Upper lobe of left lung (tissue), 6 donors: ENCODE results near the gene ARHGAP23. TPM values are rescaled to one million over a fixed set of nuclear protein-coding genes. Genes with fewer than 3 reads are reported as not detected.
"Not testable (repeated sequence)": the region's sequence is repeated elsewhere in the genome, so short reads cannot be mapped to it uniquely, and the experiment has no call there.

Experiments
- ATAC-seq, 2 donors: fragments of 200-7000 bp; cut with Tn5 transposase; one replicate each; pipeline ENCODE4 v1.9.1; 2022; ENCODE audit warnings: mild to moderate bottlenecking in 2 of 2, moderate library complexity in 2 of 2; ENCODE audit not compliant: low FRiP score in 2 of 2
- DNase-seq, 2 donors: peaks; one replicate each; pipeline ENCODE4 v3.0.0-alpha.2; 2019 to 2020
- H3K27ac ChIP-seq, 4 donors: fragments of 200-600 bp; sonication (generic); one replicate each; pipeline ENCODE4 v1.5.1; 2016 to 2019
- H3K27me3 ChIP-seq, 4 donors: fragments of 200-600 bp; sonication (generic); one replicate each; pipeline ENCODE4 v1.5.1; 2017 to 2019
- H3K36me3 ChIP-seq, 4 donors: fragments of 200-600 bp; sonication (generic); one replicate each; pipeline ENCODE4 v1.5.1; 2016 to 2019
- H3K4me1 ChIP-seq, 4 donors: fragments of 200-600 bp; sonication (generic); one replicate each; pipeline ENCODE4 v1.5.1; 2018 to 2019
- H3K4me3 ChIP-seq, 4 donors: fragments of 200-600 bp; sonication (generic); one replicate each; pipeline ENCODE4 v1.5.1; 2017 to 2019; ENCODE audit warnings: mild to moderate bottlenecking in 2 of 4, moderate library complexity in 1 of 4
- H3K9me3 ChIP-seq, 4 donors: fragments of 200-600 bp; sonication (generic); one replicate each; pipeline ENCODE4 v1.5.1; 2018 to 2019
- CTCF ChIP-seq, 6 experiments: fragments of 450-650 bp in 4 of 6; fragments of 200-600 bp in 2 of 6; sonication (generic) in 2 of 6; IDR thresholded peaks; one replicate each; pipeline ENCODE4 v1.5.1; 2016 to 2019; ENCODE audit warnings: antibody characterized with exemption in 6 of 6
- EP300 ChIP-seq, 4 donors: sonication (generic); formaldehyde crosslinking; IDR thresholded peaks; one replicate each; pipeline ENCODE4 v1.5.1; 2017; ENCODE audit warnings: antibody characterized with exemption in 4 of 4, control low read depth in 2 of 4
- POLR2A ChIP-seq, 4 donors: fragments of 450-650 bp; IDR thresholded peaks; one replicate each; pipeline ENCODE4 v1.5.1; 2016 to 2017; ENCODE audit warnings: antibody characterized with exemption in 4 of 4, mild to moderate bottlenecking in 2 of 4
- POLR2AphosphoS5 ChIP-seq, 2 donors: sonication (generic); formaldehyde crosslinking; IDR thresholded peaks; one replicate each; pipeline ENCODE4 v1.5.1; 2017; ENCODE audit warnings: antibody characterized with exemption in 2 of 2
- WGBS, 2 donors: methylation state at CpG; one replicate each; pipeline ENCODE4 v1.1.5; 2017 to 2018; 5-methylcytosine and 5-hydroxymethylcytosine counted together
- total RNA-seq, 6 donors: library from RNA; depleted of rRNA in 4 of 6; stranded (reverse); fragments of >200 nt in 4 of 6; gene quantifications; one replicate each; pipeline versions ENCODE4 v1.1.0 to v1.2.1, GENCODE V29; 2016 to 2021
- donor health status: DM: no; HTN: no; CAD: no; lungs with moderate emphysema.
- donor health status: DM: no; HTN: yes; CAD: no; lungs with severe emphysema.

Gene ARHGAP23
- total RNA-seq, 6 donors from 2014 or later, result 30.4 to 104 (median 70.1) TPM

GRCh38 chr17:38512473-38513058, 84.3 kb downstream of the ARHGAP23 start:
- no peaks in the 10 kb centered on the region for H3K9me3 ChIP-seq
- H3K27me3 ChIP-seq, result peaks cover 0 to 5% (median 2%) of the 10 kb centered on the region in 4 donors
- H3K4me3 ChIP-seq, result no peak overlapping the region
- TF ChIP-seq EP300 (IDR thresholded peaks at IDR 0.05) (no peak), POLR2A (IDR thresholded peaks at IDR 0.05) (no peak), POLR2AphosphoS5 (IDR thresholded peaks at IDR 0.05) (no peak), CTCF (IDR thresholded peaks at IDR 0.05) (no peak)
- WGBS, 2 donors, result 89 to 90% methylated on average over 10 to 13 of the region's 13 CpGs
- H3K4me1 ChIP-seq, result peaks cover 0 to 19% (median 5%) of the 10 kb centered on the region in 4 donors
- ATAC-seq (no peak), DNase-seq (no peak)
- no peak overlapping the region for H3K27ac ChIP-seq
- H3K36me3 ChIP-seq, result peaks cover 0 to 20% (median 5%) of the 10 kb centered on the region in 4 donors

- H3K4me3 ChIP-seq, result not testable (repeated sequence)
Observed at GRCh38 chr17:38526526-38526925, 98.3 kb downstream of the ARHGAP23 start.

GRCh38 chr17:38528141-38528540, 99.9 kb downstream of the ARHGAP23 start:
- H3K9me3 ChIP-seq, ATAC-seq, H3K27me3 ChIP-seq, H3K4me1 ChIP-seq, H3K4me3 ChIP-seq, H3K36me3 ChIP-seq, DNase-seq, H3K27ac ChIP-seq: not testable (repeated sequence)
- WGBS, 2 donors, result 29 to 35% methylated on average over 5 to 10 of the region's 10 CpGs

More at GRCh38 chr17:38526526-38526925, 98.3 kb downstream of the ARHGAP23 start:
- H3K9me3 ChIP-seq, ATAC-seq, H3K36me3 ChIP-seq, H3K27ac ChIP-seq, H3K4me1 ChIP-seq, H3K27me3 ChIP-seq, DNase-seq: not testable (repeated sequence)
- 47 to 52% methylated on average over 8 of the region's 8 CpGs for WGBS, 2 donors

GRCh38 chr17:38530856-38531255, 102.6 kb downstream of the ARHGAP23 start:
- not testable (repeated sequence) for H3K27ac ChIP-seq, DNase-seq, H3K4me1 ChIP-seq, H3K36me3 ChIP-seq, ATAC-seq, H3K4me3 ChIP-seq, H3K9me3 ChIP-seq, H3K27me3 ChIP-seq
- 41 to 60% methylated on average over 9 to 11 of the region's 11 CpGs for whole genome bisulfite sequencing, 2 donors

- not testable (repeated sequence) for H3K36me3 ChIP-seq, H3K4me1 ChIP-seq, H3K4me3 ChIP-seq, ATAC-seq, H3K27me3 ChIP-seq, DNase-seq, H3K9me3 ChIP-seq, H3K27ac ChIP-seq
- 71 to 74% methylated on average over 10 to 11 of the region's 11 CpGs for WGBS, 2 donors
Observed at GRCh38 chr17:38531761-38532160, 103.5 kb downstream of the ARHGAP23 start.

- Histone ChIP-seq H3K27me3 (peaks cover 0 to 9% (median 4%) of the 10 kb centered on the region in 4 donors), H3K4me3 (no peak overlapping the region), H3K36me3 (no peaks in the 10 kb centered on the region), H3K9me3 (no peaks in the 10 kb centered on the region), H3K4me1 (no peaks in the 10 kb centered on the region), H3K27ac (no peak overlapping the region)
- TF ChIP-seq CTCF (IDR thresholded peaks at IDR 0.05) (no peak), POLR2AphosphoS5 (IDR thresholded peaks at IDR 0.05) (no peak), EP300 (IDR thresholded peaks at IDR 0.05) (no peak), POLR2A (IDR thresholded peaks at IDR 0.05) (no peak)
- ATAC-seq (no peak), DNase-seq (no peak)
- 78 to 82% methylated on average over 13 to 16 of the region's 16 CpGs for WGBS, 2 donors
Observed at GRCh38 chr17:38532451-38532850, 104.2 kb downstream of the ARHGAP23 start.

GRCh38 chr17:38533241-38533640, 105.0 kb downstream of the ARHGAP23 start:
- ATAC-seq (no peak), DNase-seq (no peak)
- Histone ChIP-seq H3K4me3 (no peak overlapping the region), H3K27me3 (peaks cover 0 to 9% (median 4%) of the 10 kb centered on the region in 4 donors), H3K4me1 (no peaks in the 10 kb centered on the region), H3K27ac (no peak overlapping the region), H3K36me3 (no peaks in the 10 kb centered on the region), H3K9me3 (no peaks in the 10 kb centered on the region)
- TF ChIP-seq POLR2A (IDR thresholded peaks at IDR 0.05), result no peak
- no peak for TF ChIP-seq POLR2AphosphoS5 (IDR thresholded peaks at IDR 0.05)
- TF ChIP-seq EP300 (IDR thresholded peaks at IDR 0.05), result no peak
- TF ChIP-seq CTCF (IDR thresholded peaks at IDR 0.05), result no peak
- 64 to 68% methylated on average over 8 to 9 of the region's 9 CpGs for WGBS, 2 donors
